GM23338 (cell line): ENCODE results near the gene CDH12. TPM values are rescaled to one million over a fixed set of nuclear protein-coding genes. Genes with fewer than 3 reads are reported as not detected.

Experiments
- ATAC-seq: fragments of 200-7000 bp; cut with Tn5 transposase; 3 replicates; pipeline ENCODE4 v1.9.1; 2020
- DNase-seq: peaks from one replicate; pipeline ENCODE4 v3.0.0-alpha.2; 2015; ENCODE audit warnings: low spot score
- H2AFZ ChIP-seq: fragments of 200-600 bp; sonication (generic); 2 replicates; pipeline ENCODE4 v1.8.0; 2016; ENCODE audit warnings: antibody characterized with exemption, mild to moderate bottlenecking, moderate library complexity
- H3F3A ChIP-seq: fragments of 200-600 bp; sonication (generic); replicated peaks from 2 replicates; pipeline ENCODE4 v1.8.0; 2017; ENCODE audit warnings: antibody characterized with exemption, mixed run types, low read depth
- H3K27ac ChIP-seq: fragments of 200-600 bp; sonication (generic); 2 replicates; pipeline ENCODE4 v1.6.1; 2016; ENCODE audit warnings: low read depth
- H3K27me3 ChIP-seq: fragments of 200-600 bp; sonication (generic); 2 replicates; pipeline ENCODE4 v1.8.0; 2016; ENCODE audit warnings: mild to moderate bottlenecking, mixed run types, moderate library complexity; ENCODE audit not compliant: insufficient read depth
- H3K36me3 ChIP-seq: fragments of 200-600 bp; sonication (generic); 2 replicates; pipeline ENCODE4 v1.8.0; 2016; ENCODE audit warnings: mild to moderate bottlenecking; ENCODE audit not compliant: insufficient read depth
- H3K4me1 ChIP-seq: fragments of 200-600 bp; sonication (generic); 2 replicates; pipeline ENCODE4 v1.8.0; 2016; ENCODE audit warnings: mild to moderate bottlenecking, moderate library complexity; ENCODE audit not compliant: insufficient read depth
- H3K4me2 ChIP-seq: fragments of 200-600 bp; sonication (generic); 2 replicates; pipeline ENCODE4 v1.7.1; 2017; ENCODE audit warnings: mixed run types
- H3K4me3 ChIP-seq: fragments of 200-600 bp; sonication (generic); 2 replicates; pipeline ENCODE4 v1.6.1; 2016; ENCODE audit warnings: mixed run types
- H3K79me2 ChIP-seq: fragments of 200-600 bp; sonication (generic); replicated peaks from 2 replicates; pipeline ENCODE4 v1.8.0; 2017; ENCODE audit warnings: mild to moderate bottlenecking; ENCODE audit not compliant: insufficient read depth
- H3K9me2 ChIP-seq: fragments of 200-600 bp; sonication (generic); 2 replicates; pipeline ENCODE4 v1.8.0; 2017; ENCODE audit not compliant: insufficient read depth
- H4K20me1 ChIP-seq: fragments of 200-600 bp; sonication (generic); replicated peaks from 2 replicates; pipeline ENCODE4 v1.8.0; 2017; ENCODE audit warnings: mild to moderate bottlenecking; ENCODE audit not compliant: insufficient read depth
- H3K27ac Mint-ChIP-seq: 2 replicates; pipeline ENCODE4 v1.8.0; 2020; ENCODE audit warnings: inconsistent platforms, mild to moderate bottlenecking, moderate library complexity, mixed read lengths
- H3K27me3 Mint-ChIP-seq: 3 replicates; pipeline ENCODE4 v1.8.0; 2022; ENCODE audit warnings: low read depth, mild to moderate bottlenecking, moderate library complexity, mixed read lengths, inconsistent platforms; ENCODE audit not compliant: insufficient read depth, poor library complexity
- H3K36me3 Mint-ChIP-seq: 3 replicates; pipeline ENCODE4 v1.8.0; 2021; ENCODE audit warnings: low read depth, mild to moderate bottlenecking, inconsistent platforms, moderate library complexity, mixed read lengths
- H3K4me1 Mint-ChIP-seq: 3 replicates; pipeline ENCODE4 v1.8.0; 2020; ENCODE audit warnings: mild to moderate bottlenecking, inconsistent platforms, mixed read lengths
- H3K4me3 Mint-ChIP-seq: 3 replicates; pipeline ENCODE4 v1.8.0; 2021; ENCODE audit warnings: moderate library complexity, mild to moderate bottlenecking, inconsistent platforms, mixed read lengths
- H3K9me3 Mint-ChIP-seq: 3 replicates; pipeline ENCODE4 v1.8.0; 2020; ENCODE audit warnings: moderate library complexity, mild to moderate bottlenecking, inconsistent platforms, mixed read lengths
- CREB1 ChIP-seq: fragments of 250-450 bp; sonication (Bioruptor Pico); IDR thresholded peaks from 2 replicates; pipeline ENCODE4 v1.5.0; 2020; ENCODE audit warnings: low read depth, mild to moderate bottlenecking, moderate library complexity
- EZH2 ChIP-seq: fragments of 200-600 bp; sonication (generic); IDR thresholded peaks from one replicate; pipeline ENCODE4 v1.8.0; 2017; ENCODE audit warnings: antibody characterized with exemption, mild to moderate bottlenecking, low read depth; ENCODE audit not compliant: unreplicated experiment
- EZH2phosphoT487 ChIP-seq: fragments of 200-600 bp; sonication (generic); IDR thresholded peaks from one replicate; pipeline ENCODE4 v1.8.1; 2018; ENCODE audit warnings: antibody characterized with exemption; ENCODE audit not compliant: unreplicated experiment
- JUNB ChIP-seq: IDR thresholded peaks from one replicate; pipeline ENCODE4 v1.6.1; 2016; ENCODE audit warnings: antibody characterized with exemption; ENCODE audit not compliant: unreplicated experiment
- NANOG ChIP-seq: IDR thresholded peaks from 2 replicates; pipeline ENCODE4 v1.6.1; 2016; ENCODE audit warnings: antibody characterized with exemption, borderline replicate concordance
- POLR2AphosphoS5 ChIP-seq: IDR thresholded peaks from 2 replicates; pipeline ENCODE4 v1.6.1; 2016; ENCODE audit warnings: antibody characterized with exemption, low read depth
- STAT1 ChIP-seq: IDR thresholded peaks from one replicate; pipeline ENCODE4 v1.6.1; 2016; ENCODE audit warnings: antibody characterized with exemption; ENCODE audit not compliant: unreplicated experiment
- ZNF114 ChIP-seq: fragments of 250-450 bp; sonication (Bioruptor Pico); IDR thresholded peaks from 2 replicates; pipeline ENCODE4 v1.5.0; 2020; ENCODE audit warnings: mild to moderate bottlenecking, moderate library complexity
- ZNF331 ChIP-seq: fragments of 250-450 bp; sonication (Bioruptor Pico); IDR thresholded peaks from 2 replicates; pipeline ENCODE4 v1.5.0; 2020; ENCODE audit warnings: low read depth, mild to moderate bottlenecking, moderate library complexity
- polyA plus RNA-seq: library from polyadenylated mRNA; unstranded; fragments of >200 nt; fragmentation: Nextera tagmentation; extraction: Ambion mirVana; gene quantifications from 2 replicates; pipeline ENCODE4 v1.2.1, GENCODE V29; 2016
- total RNA-seq: library from RNA; depleted of rRNA; stranded (reverse); fragments of >200 nt; shearing (Covaris generic); gene quantifications from 2 replicates; pipeline ENCODE4 v1.2.3, GENCODE V29; 2014
- TF ChIP-seq, protein P1 (sequence below): IDR thresholded peaks from one replicate; pipeline ENCODE4 v1.6.1; 2018; ENCODE audit warnings: antibody characterized with exemption; ENCODE audit not compliant: unreplicated experiment
- TF ChIP-seq, protein P2 (sequence below): fragments of 250-450 bp; sonication (Bioruptor Pico); IDR thresholded peaks from 2 replicates; pipeline ENCODE4 v1.5.0; 2020; ENCODE audit warnings: mild to moderate bottlenecking, moderate library complexity
- TF ChIP-seq, protein P3 (sequence below): IDR thresholded peaks from 2 replicates; pipeline ENCODE4 v1.6.1; 2016; ENCODE audit warnings: antibody characterized with exemption

Gene CDH12
- total and polyA plus RNA-seq, 2 experiments from 2014 or later, result not detected

DNA sequence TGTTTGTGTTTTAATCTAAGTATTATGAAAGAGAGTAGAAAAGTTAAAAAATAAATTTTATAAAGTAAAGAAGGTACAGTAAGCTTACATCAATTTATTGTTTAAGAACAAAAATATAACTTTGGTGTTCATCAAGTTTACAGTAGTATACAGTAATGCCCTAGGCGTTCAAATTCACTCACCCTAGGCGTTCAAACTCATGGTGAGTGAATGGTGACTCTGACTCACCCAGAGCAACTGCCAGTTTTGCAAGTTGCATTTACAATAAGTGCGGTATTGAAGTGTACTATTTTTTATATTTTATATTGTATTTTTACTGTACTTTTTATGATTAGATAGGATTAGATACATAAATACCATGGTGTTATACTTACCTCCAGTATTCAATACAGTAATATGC, 421.3 kb downstream of the CDH12 start:
- no peak overlapping the region for H2AFZ ChIP-seq
- no peaks in the 10 kb centered on the region for H3K36me3 Mint-ChIP-seq
- H3K4me1 Mint-ChIP-seq, result no peaks in the 10 kb centered on the region
- H3K36me3 ChIP-seq, result no peaks in the 10 kb centered on the region
- TF ChIP-seq EZH2phosphoT487, result no peak
- no peak for TF ChIP-seq STAT1
- TF ChIP-seq JUNB, result no peak
- no peak for TF ChIP-seq POLR2AphosphoS5
- H3K79me2 ChIP-seq, result no peaks in the 10 kb centered on the region
- H3K4me2 ChIP-seq, result no peak overlapping the region
- ATAC-seq, result no peak
- H3K27ac ChIP-seq, result no peak overlapping the region
- H3K27ac Mint-ChIP-seq, result no peak overlapping the region
- no peaks in the 10 kb centered on the region for H3K27me3 Mint-ChIP-seq
- no peaks in the 10 kb centered on the region for H3F3A ChIP-seq
- no peaks in the 10 kb centered on the region for H4K20me1 ChIP-seq
- H3K4me1 ChIP-seq, result no peaks in the 10 kb centered on the region
- H3K27me3 ChIP-seq, result no peaks in the 10 kb centered on the region
- no peak overlapping the region for H3K4me3 ChIP-seq
- H3K4me3 Mint-ChIP-seq, result no peak overlapping the region
- no peaks in the 10 kb centered on the region for H3K9me2 ChIP-seq
- H3K9me3 Mint-ChIP-seq, result no peaks in the 10 kb centered on the region
- no peak for DNase-seq

DNA sequence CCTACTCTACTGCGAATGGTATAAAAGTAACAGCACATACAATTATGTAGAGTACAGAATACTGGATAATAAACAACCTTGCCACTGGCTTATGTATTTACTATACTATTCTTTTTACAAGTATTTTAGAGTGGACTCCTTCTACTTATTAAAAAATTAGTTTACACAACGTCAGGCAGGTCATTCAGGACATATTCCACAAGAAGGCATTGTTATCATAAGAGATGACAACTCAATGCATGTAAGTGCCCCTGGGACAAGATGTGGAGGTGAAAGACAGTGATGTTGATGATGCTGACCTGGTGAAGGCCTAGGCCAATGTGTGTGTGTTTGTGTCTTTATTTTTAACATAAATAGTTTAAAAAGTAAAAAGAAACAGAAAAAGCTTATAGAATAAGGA, 421.7 kb downstream of the CDH12 start:
- no peak for DNase-seq
- ATAC-seq, result no peak
- Histone ChIP-seq H3K4me3 (no peak overlapping the region), H3F3A (no peaks in the 10 kb centered on the region), H3K4me1 (no peaks in the 10 kb centered on the region), H3K36me3 (no peaks in the 10 kb centered on the region), H3K9me2 (no peaks in the 10 kb centered on the region), H3K27me3 (no peaks in the 10 kb centered on the region), H3K4me2 (no peak overlapping the region), H2AFZ (no peak overlapping the region), H3K27ac (no peak overlapping the region), H4K20me1 (no peaks in the 10 kb centered on the region), H3K79me2 (no peaks in the 10 kb centered on the region)
- H3K27me3 Mint-ChIP-seq, result no peaks in the 10 kb centered on the region
- no peaks in the 10 kb centered on the region for H3K4me1 Mint-ChIP-seq
- no peak overlapping the region for H3K4me3 Mint-ChIP-seq
- H3K9me3 Mint-ChIP-seq, result no peaks in the 10 kb centered on the region
- no peak overlapping the region for H3K27ac Mint-ChIP-seq
- no peaks in the 10 kb centered on the region for H3K36me3 Mint-ChIP-seq
- TF ChIP-seq ZNF331 (CRISPR knock-in tag) (no peak), CREB1 (CRISPR knock-in tag) (no peak), EZH2 (no peak), JUNB (no peak), POLR2AphosphoS5 (no peak), ZNF114 (CRISPR knock-in tag) (no peak), EZH2phosphoT487 (no peak), NANOG (no peak)
- TF ChIP-seq, protein P1, sequence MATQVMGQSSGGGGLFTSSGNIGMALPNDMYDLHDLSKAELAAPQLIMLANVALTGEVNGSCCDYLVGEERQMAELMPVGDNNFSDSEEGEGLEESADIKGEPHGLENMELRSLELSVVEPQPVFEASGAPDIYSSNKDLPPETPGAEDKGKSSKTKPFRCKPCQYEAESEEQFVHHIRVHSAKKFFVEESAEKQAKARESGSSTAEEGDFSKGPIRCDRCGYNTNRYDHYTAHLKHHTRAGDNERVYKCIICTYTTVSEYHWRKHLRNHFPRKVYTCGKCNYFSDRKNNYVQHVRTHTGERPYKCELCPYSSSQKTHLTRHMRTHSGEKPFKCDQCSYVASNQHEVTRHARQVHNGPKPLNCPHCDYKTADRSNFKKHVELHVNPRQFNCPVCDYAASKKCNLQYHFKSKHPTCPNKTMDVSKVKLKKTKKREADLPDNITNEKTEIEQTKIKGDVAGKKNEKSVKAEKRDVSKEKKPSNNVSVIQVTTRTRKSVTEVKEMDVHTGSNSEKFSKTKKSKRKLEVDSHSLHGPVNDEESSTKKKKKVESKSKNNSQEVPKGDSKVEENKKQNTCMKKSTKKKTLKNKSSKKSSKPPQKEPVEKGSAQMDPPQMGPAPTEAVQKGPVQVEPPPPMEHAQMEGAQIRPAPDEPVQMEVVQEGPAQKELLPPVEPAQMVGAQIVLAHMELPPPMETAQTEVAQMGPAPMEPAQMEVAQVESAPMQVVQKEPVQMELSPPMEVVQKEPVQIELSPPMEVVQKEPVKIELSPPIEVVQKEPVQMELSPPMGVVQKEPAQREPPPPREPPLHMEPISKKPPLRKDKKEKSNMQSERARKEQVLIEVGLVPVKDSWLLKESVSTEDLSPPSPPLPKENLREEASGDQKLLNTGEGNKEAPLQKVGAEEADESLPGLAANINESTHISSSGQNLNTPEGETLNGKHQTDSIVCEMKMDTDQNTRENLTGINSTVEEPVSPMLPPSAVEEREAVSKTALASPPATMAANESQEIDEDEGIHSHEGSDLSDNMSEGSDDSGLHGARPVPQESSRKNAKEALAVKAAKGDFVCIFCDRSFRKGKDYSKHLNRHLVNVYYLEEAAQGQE, result no peak
- TF ChIP-seq, protein P2, sequence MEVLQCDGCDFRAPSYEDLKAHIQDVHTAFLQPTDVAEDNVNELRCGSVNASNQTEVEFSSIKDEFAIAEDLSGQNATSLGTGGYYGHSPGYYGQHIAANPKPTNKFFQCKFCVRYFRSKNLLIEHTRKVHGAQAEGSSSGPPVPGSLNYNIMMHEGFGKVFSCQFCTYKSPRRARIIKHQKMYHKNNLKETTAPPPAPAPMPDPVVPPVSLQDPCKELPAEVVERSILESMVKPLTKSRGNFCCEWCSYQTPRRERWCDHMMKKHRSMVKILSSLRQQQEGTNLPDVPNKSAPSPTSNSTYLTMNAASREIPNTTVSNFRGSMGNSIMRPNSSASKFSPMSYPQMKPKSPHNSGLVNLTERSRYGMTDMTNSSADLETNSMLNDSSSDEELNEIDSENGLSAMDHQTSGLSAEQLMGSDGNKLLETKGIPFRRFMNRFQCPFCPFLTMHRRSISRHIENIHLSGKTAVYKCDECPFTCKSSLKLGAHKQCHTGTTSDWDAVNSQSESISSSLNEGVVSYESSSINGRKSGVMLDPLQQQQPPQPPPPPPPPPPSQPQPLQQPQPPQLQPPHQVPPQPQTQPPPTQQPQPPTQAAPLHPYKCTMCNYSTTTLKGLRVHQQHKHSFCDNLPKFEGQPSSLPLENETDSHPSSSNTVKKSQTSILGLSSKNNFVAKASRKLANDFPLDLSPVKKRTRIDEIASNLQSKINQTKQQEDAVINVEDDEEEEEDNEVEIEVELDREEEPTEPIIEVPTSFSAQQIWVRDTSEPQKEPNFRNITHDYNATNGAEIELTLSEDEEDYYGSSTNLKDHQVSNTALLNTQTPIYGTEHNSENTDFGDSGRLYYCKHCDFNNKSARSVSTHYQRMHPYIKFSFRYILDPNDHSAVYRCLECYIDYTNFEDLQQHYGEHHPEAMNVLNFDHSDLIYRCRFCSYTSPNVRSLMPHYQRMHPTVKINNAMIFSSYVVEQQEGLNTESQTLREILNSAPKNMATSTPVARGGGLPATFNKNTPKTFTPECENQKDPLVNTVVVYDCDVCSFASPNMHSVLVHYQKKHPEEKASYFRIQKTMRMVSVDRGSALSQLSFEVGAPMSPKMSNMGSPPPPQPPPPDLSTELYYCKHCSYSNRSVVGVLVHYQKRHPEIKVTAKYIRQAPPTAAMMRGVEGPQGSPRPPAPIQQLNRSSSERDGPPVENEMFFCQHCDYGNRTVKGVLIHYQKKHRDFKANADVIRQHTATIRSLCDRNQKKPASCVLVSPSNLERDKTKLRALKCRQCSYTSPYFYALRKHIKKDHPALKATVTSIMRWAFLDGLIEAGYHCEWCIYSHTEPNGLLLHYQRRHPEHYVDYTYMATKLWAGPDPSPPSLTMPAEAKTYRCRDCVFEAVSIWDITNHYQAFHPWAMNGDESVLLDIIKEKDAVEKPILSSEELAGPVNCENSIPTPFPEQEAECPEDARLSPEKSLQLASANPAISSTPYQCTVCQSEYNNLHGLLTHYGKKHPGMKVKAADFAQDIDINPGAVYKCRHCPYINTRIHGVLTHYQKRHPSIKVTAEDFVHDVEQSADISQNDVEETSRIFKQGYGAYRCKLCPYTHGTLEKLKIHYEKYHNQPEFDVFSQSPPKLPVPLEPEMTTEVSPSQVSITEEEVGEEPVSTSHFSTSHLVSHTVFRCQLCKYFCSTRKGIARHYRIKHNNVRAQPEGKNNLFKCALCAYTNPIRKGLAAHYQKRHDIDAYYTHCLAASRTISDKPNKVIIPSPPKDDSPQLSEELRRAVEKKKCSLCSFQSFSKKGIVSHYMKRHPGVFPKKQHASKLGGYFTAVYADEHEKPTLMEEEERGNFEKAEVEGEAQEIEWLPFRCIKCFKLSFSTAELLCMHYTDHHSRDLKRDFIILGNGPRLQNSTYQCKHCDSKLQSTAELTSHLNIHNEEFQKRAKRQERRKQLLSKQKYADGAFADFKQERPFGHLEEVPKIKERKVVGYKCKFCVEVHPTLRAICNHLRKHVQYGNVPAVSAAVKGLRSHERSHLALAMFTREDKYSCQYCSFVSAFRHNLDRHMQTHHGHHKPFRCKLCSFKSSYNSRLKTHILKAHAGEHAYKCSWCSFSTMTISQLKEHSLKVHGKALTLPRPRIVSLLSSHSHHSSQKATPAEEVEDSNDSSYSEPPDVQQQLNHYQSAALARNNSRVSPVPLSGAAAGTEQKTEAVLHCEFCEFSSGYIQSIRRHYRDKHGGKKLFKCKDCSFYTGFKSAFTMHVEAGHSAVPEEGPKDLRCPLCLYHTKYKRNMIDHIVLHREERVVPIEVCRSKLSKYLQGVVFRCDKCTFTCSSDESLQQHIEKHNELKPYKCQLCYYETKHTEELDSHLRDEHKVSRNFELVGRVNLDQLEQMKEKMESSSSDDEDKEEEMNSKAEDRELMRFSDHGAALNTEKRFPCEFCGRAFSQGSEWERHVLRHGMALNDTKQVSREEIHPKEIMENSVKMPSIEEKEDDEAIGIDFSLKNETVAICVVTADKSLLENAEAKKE (CRISPR knock-in tag), result no peak
- TF ChIP-seq, protein P3, sequence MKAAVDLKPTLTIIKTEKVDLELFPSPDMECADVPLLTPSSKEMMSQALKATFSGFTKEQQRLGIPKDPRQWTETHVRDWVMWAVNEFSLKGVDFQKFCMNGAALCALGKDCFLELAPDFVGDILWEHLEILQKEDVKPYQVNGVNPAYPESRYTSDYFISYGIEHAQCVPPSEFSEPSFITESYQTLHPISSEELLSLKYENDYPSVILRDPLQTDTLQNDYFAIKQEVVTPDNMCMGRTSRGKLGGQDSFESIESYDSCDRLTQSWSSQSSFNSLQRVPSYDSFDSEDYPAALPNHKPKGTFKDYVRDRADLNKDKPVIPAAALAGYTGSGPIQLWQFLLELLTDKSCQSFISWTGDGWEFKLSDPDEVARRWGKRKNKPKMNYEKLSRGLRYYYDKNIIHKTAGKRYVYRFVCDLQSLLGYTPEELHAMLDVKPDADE, result no peak
